ENCODE measurements around the gene CA10.

DNA sequence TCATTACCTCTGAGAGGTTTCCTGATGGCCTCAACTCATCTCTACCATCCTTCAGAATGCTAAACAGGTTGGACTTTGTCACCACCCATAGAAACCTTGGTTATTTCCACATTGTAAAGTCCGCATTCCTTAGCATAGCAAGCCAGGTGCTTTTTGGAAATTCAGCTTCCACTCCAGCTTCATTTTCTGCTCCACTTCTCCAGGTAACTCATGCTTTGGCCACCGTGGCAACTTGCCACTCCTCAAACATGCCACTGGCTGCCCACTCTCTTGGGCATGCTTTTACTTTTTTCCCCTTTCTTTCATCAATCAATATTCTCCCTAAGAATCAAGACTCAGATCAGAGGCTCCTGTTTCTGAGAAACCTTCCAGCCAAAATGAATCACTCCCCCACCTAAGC lies 203.3 kb downstream of the CA10 start:
- TF ChIP-seq, protein P1, sequence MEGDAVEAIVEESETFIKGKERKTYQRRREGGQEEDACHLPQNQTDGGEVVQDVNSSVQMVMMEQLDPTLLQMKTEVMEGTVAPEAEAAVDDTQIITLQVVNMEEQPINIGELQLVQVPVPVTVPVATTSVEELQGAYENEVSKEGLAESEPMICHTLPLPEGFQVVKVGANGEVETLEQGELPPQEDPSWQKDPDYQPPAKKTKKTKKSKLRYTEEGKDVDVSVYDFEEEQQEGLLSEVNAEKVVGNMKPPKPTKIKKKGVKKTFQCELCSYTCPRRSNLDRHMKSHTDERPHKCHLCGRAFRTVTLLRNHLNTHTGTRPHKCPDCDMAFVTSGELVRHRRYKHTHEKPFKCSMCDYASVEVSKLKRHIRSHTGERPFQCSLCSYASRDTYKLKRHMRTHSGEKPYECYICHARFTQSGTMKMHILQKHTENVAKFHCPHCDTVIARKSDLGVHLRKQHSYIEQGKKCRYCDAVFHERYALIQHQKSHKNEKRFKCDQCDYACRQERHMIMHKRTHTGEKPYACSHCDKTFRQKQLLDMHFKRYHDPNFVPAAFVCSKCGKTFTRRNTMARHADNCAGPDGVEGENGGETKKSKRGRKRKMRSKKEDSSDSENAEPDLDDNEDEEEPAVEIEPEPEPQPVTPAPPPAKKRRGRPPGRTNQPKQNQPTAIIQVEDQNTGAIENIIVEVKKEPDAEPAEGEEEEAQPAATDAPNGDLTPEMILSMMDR (conservative IDR thresholded peaks at IDR 0.05): no peak
- TF ChIP-seq EZH2 (IDR thresholded peaks at IDR 0.05; ENCODE audit: low read depth): no peak

Measured in PC-9 (cell line).